ENCODE measurements around the gene TMEM63C.
A peak's percentile ranks its signal among the peaks of the same experiment; 100 is the strongest.

Gene TMEM63C

DNA sequence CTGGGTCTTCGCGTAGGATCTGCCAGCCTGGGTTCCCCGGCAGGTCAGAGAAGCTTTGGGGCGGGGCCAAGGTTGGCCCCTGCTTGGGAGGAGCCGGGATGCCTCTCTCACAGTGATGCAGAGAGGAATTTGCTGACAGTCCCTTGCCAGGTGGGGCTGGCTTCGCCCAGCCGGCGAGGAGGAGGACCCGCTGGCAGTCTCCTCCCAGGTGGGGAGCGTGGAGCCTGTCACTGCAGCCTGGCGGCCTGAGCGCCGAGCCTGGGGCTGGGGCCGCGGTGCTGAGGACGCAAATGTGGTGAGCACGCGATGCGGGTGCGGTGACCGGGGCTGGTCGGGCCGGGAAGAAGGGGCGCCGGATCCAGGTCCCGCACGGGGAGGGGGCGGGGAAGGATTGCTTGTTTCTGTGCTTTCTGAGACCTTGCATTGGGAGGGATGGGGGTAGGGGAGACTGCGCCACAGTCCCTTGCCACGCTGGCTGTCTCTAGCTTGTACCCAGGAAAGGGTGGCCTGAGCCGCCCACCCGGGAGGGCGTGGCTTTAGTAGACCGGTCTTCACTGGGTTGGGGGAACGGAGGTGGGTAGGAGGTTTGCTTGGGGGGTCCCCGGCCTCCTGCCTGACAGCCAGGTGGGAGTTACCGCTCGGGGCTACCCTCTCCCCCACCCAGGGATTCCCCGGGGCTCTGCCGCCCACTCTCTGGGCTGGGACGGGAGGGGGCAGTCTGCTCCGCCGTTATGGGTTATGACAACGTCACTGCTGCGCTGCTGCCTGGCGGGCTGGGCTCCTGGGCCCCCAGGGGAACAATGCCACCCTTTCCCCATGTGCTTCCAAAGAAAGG, at the start of gene TMEM63C:
TMEM63C (plus strand) TSS at position 196 of the 835 bp plus-strand sequence. CDS start 37,016 bp downstream, outside the sequence.
- ATAC-seq (peak; percentile 86), DNase-seq (peak; percentile 71)

DNA sequence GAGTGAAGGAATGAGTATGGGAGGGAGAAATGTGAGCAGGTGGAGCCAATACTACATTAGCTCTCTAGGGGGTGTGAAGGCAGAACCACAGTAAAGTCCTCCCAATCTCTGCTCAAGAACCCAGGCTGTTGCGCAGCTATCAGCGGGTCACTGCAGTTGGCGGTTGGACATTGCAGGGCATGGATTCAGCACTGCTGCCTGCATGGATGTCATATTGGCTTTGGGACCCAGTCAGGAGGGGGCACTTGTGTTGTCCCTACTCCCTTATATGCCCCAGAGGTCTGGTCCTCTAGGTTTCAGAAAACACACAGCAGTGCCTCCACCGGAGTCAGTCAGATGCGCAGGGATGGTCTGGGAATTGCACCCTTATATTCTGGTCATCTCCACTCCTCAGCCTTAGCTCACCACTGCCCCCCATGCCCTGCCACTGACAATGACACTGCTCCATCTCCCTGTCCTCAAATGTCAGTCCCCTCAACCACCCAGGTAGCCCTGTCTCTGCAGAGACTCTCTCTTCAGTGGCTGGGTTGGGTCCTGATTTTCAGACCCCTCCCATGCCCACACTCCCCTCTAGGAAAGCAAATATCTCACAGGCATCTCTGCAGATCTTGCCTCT, 49.6 kb upstream of the TMEM63C start:
- DNase-seq (no peak), ATAC-seq (no peak)

DNA sequence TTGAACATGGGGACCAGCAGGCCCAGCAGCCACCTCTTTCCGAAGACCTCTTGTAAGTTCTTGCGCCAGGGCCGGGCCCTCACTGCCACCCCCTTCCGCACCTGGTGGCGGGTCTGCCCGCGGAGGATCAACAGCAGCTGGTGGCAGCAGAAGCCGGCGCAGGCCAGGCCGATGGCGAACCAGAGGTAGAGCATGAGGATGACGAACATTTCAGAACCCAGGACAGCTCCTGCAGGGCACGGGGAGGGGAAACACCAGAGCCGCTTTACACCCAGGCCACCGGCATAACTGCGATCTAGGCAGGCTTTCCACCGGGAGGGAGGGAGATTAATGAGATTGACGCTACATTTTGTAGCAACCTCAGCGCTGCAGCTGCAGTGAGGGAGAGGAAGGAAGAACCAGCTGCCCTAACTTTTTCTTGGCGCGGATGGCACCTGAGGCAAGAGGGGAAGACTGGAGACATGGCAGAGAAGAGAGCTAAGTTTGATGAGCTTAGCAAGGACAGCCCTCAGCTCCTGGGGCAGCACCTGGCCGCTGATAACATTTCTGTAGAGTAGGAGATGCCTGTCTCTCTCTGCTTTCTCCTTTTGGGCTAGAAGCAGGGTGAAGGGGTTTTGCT, 47.8 kb upstream of the TMEM63C start:
- DNase-seq = peak; percentile 69
- peak; percentile 60 for ATAC-seq

DNA sequence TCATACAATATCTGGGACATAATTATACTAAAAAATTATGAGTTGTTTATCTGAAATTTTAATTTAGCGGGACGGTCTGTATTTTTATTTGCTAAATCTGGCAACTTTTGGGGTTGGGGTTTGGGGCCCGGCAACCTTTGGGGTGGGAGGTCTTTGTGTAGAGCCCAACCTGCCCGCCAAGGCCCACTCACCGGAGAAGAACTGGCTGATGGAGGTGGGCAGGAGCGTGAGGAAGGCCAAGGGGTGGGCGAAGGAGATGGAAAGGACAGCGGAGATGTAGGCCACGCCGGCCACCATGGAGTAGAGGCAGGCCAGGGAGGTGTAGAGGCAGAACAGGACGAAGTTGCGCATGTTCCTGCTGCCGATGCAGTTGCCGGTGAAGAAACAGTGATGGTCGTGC, 42.6 kb upstream of the TMEM63C start:
- ATAC-seq (no peak), DNase-seq (no peak)

- ATAC-seq (peak; percentile 74), DNase-seq (peak; percentile 72)
Measured at GRCh38 chr14:77139540-77140358, 41.8 kb upstream of the TMEM63C start.

DNA sequence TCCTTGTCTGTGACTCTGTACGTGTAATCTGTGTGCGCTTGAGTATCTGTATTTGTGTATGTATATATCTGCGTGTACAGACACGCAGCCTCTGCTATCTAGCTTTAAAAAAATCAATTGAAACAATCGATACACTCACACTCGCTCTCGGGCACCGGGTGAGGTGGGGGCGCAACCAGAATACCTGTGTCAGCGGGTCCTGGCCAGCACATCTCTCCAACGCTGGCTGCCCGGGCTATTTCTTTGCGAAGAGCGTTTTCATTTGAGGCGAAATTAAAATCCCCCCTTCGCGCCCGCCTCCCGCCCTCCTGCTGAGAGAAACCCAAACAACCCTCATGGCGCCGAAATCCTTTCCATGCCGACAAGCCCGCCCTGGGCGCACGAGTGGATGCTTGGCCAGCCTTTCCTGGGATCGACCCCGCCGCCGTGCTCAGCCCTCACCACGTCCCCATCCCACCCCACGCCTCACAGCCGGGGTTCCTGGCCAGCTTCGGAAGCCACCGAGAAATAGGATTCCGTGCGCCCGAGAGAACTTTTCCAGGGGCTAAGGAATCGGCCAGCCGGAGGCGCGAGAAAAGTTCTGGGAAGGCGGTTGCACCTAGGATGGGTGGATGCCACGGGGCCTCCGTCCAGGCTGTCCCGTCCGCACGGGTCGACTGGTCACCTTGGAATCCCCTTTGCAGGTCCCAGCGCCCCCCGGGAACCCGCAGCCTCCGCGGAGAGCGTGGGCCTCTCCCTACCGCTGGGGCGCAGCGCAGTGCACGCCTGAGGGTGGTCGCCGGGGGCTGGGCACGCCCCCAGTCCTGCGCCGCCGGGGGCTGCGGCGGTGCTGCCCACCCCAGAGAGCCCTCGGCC, 41.0 kb upstream of the TMEM63C start:
- DNase-seq (no peak), ATAC-seq (no peak)

DNA sequence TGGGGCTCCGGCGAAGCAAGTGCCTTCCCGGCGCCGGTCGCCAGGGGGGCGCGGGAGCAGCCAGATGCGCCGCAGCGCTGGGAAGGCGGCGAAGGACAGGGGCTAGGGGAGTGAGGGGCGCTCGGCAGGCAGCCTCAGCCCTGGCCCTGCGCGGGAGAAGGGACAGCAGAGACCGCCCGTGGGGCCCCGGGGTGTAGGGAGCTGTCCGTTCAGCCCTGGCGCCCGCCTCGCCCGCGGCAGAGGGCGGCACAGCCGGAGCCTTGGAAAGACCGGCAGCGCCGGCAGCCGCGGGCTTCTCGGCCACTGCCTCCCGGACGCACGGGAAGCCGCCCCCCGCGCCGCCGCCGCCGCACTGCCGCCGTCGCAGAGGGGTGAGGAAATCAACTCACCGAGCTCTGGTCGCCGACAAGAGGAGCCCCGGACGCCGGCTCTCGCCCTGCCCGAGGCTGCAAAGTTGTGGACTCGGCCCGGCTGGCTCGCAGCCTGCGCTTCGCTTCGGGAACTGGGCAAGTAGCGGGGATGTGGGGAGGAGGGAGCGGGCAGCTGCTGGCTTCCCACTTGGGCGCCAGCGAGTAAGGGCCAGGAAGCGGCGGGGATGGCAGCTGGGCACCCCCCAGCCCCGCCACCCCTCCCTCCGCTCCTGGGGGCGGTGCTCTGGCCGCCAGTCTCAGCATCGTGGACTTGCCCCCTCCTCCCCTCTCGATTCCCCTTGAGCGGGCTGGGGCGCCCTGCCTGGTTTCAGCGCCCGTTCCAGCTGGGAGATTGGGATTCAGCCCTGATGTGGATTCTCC, 40.2 kb upstream of the TMEM63C start, which contains the start of gene ZDHHC22:
ZDHHC22 (minus strand) TSS at position 578 of the 791 bp plus-strand sequence. CDS start 2,053 bp downstream, outside the sequence.
- DNase-seq = peak; percentile 33
- ATAC-seq = peak; percentile 48

DNA sequence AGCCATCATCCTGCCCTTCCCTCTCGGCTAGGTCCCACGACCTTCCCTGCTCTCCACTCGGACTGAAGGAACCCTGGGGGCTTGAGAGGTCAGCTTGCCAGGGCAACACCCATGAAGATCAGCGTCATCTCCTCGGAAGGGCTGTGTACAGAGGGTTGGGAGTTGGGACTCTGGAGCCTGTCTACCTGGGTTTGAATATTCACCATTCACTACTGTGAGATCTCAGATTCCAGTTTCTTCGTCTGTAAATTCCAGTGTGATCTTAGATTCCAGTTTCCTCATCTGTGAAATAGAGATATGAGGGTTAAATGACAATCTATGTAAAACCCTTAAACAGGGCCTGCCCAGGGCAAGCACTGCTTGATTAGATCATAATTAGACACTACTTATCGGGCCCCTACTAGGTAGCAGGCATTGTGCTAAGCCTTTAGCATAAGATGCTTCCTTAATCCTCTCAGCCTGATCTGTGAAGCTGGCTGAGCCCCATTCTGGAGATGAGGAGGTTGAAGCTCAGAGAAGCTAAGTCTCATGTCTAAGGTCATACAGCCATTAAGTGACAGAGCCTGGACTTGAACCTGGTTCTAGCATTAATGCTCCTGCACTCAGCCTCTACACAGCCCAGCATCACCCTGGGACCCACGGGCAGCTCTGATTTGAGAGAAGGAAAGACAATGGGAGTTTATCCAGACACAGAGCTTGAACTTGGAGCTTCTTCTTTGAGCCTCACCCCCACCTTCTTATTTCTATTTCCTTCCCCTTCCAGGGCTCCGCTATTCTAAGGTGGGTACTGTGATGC, 39.4 kb upstream of the TMEM63C start:
- ATAC-seq (no peak), DNase-seq (no peak)

DNA sequence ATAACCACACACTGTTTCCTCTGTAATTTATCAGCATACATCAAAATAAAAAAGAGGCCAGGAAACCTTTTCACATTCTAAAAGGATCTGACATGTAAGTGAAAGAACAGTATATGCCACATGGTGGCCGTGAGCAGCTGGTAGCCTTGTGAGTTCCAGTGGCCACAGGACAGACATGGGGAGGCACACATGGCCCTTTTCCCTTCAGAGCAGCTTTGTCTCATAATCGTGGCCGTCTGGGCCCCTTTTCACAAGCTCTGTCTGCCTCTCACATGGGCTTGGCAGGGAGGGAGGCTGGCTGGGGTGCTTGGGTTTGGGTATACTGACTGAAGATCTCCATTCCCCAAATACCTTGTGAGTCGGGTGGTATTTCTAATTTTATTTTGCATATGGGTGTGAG, 38.5 kb upstream of the TMEM63C start:
- ATAC-seq = no peak

DNA sequence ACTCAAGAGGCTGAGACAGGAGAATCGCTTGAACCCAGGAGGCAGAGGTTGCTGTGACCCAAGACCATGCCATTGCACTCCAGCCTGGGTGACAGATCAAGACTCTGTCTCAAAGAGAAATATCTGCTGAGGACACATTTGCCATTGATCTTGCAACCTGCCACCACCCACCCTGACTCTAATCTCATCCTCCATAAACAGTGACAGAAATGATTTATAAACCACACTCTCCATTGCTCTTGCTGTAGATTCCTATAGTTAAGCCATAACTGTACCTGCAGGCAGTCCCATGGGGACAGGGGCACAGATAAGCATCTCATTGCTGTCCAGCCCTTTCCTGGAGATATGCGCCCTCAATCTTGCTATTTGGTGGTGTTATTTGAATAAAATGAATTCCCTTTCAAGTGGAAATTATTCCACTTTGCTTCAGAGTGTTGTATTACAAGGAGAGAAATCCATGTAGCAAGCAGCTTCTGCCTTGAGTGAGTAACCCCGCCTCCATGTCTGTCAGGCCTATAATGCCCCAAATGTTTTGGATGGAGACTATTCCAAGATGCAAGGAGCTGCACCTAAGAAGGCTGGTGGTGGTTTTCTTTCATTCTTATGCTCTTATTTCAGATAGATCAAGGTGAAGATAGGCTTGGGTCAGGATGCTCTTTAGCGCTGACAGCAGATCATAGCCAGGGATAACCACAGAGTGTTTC, 37.0 kb upstream of the TMEM63C start:
- ATAC-seq = no peak

More for the DNA sequence above, 38.5 kb upstream of the TMEM63C start:
- DNase-seq = no peak

DNA sequence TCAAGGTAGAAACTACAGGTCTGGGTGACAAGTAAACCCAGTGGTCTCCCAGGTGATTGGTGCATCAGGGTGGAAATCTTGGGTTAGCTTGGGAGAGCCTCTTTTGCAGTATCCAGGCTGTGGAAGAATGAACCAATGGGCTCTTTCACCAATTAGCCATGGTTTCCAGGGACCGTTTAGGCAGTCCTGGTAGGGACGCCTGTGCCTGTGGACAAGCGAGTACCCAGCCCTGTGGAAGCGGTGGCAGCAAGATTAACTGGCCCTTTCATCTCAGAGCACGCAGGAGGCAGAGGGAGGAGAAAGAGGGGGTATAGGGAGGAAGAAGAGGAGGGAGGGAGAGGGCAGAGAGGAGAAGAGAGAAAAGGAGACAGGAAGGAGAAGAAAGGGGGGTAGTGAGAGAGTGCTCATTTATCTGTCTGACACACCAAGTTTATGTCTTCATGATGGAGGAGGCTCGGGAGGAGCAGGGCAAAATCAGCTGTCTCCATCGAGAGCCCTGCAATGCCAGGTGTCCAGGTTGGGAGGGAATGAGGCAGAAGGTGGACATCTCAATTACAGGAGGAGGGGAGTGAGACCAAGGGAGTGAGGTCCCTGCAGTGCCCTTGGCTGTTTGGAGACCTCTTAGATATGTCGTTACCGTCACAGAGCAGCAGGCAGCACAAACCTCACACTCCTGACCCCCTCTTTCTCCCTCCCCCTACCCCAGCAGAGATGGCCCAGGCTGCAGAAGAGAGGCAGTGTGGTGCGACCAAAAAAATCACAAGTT, 35.4 kb upstream of the TMEM63C start:
- no peak for ATAC-seq
- DNase-seq = no peak

More for the DNA sequence above, 37.0 kb upstream of the TMEM63C start:
- DNase-seq = no peak

DNA sequence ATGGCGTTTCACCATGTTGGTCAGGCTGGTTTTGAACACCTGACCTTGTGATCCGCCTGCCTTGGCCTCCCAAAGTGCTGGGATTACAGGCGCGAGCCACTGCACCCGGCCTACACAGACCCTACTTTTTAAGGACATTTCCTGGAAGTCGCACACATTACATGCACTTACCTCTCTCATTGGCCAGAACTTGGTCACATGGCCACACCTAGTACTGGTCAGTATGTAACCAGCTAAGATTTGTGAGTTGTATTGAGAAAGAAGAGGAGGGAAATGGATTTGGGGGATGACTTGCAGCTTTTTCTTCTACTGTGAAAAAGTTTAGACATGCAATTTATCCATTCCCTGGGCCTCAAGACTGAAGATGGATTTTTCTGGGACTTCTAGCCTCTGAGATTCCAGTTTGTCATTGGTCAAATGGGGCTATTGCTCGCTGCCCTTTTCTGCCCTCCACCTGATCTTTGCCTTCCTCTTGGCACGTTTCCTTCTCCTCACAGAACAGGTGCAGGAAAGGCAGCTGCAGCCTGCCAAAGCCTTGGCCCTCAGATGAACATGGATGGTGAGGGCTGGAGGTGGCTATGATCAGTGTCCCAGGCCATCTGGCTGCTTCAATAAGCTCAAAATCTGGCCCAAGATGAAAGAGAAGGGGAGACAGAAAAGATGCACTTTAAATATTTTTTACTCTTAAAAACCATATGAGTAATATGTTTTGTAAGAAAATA, 32.9 kb upstream of the TMEM63C start:
- no peak for DNase-seq
- no peak for ATAC-seq

DNA sequence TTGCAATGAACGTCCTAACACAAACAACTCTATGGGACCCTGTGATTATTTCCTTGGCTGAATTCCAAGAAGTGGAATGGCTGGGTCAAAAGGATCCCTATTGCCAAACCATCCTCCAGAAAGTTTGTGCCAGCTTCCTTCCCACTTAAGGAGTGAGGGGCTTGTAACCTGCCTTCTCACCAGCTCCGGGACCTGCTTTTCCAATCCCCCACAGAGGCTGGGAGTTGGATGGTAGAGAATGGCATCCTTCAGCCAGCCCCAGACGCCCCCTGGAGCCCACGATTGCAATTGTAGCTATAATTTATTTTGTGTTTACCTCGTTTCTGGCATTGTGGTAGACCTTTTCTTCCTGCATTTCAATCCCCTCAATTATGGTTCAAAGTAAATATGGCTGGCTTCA, 30.4 kb upstream of the TMEM63C start:
- ATAC-seq (no peak), DNase-seq (peak; percentile 27)

- DNase-seq = no peak
- no peak for ATAC-seq
Measured at GRCh38 chr14:77151918-77152588, 29.5 kb upstream of the TMEM63C start.

DNA sequence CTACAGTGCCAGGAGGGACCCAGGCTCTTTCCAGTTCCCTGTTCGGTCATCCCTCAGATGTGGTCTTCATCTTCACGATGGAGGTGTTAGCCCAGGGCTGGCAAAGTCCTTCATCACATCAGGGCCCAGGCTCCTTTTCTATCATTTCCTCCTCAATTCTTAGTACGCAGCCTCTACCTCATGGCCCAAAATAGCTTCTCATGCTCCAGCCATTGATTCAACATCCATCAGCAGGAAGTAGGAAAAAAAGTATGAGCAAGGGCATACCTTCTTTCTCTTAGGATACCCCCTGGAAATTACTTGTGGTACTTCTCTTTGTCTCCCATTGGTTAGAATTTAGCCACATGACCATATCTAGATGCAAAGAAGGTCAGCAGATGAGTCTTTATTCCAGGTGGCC, 27.8 kb upstream of the TMEM63C start:
- no peak for DNase-seq
- ATAC-seq = no peak

DNA sequence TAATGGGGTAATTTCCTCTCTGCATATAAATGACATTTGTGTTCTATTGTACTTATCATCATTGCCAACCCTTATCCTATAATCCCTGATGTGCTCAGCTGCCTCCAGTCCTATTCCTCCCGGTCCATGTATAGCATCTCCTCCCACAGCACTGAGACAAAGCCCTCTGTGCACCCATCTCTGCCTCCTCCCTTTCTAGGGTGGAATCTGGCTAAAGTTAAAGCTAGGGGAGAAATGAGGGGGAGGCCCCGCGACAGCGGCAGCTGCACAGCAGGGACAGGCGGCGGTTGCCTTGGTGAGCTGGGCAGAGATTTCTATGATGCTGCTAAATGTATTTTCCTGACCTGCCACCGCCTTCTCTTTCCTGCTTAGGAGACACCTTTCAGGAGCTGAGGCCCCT, 27.2 kb upstream of the TMEM63C start:
- no peak for DNase-seq
- no peak for ATAC-seq

- ATAC-seq (no peak), DNase-seq (no peak)
Measured at GRCh38 chr14:77155083-77155482, 26.5 kb upstream of the TMEM63C start.
